Subcutaneous adipose tissue (tissue), 4 donors: ENCODE measurements around the gene C1orf232. TPM values are rescaled to one million over a fixed set of nuclear protein-coding genes. Genes with fewer than 3 reads are reported as not detected.

Experiments
- total RNA-seq, 4 donors: library from RNA; depleted of rRNA; stranded (reverse); fragments of >200 nt; gene quantifications; one replicate each; pipeline ENCODE4 v1.1.0, GENCODE V29; 2016
- TF ChIP-seq, protein P1 (sequence below): fragments of 450-650 bp; IDR thresholded peaks from one replicate; pipeline ENCODE4 v1.5.1; 2016; ENCODE audit warnings: low read depth, mild to moderate bottlenecking, control low read depth, antibody characterized with exemption, moderate library complexity

Gene C1orf232
- total RNA-seq, 4 donors from 2014 or later, result not detected

DNA sequence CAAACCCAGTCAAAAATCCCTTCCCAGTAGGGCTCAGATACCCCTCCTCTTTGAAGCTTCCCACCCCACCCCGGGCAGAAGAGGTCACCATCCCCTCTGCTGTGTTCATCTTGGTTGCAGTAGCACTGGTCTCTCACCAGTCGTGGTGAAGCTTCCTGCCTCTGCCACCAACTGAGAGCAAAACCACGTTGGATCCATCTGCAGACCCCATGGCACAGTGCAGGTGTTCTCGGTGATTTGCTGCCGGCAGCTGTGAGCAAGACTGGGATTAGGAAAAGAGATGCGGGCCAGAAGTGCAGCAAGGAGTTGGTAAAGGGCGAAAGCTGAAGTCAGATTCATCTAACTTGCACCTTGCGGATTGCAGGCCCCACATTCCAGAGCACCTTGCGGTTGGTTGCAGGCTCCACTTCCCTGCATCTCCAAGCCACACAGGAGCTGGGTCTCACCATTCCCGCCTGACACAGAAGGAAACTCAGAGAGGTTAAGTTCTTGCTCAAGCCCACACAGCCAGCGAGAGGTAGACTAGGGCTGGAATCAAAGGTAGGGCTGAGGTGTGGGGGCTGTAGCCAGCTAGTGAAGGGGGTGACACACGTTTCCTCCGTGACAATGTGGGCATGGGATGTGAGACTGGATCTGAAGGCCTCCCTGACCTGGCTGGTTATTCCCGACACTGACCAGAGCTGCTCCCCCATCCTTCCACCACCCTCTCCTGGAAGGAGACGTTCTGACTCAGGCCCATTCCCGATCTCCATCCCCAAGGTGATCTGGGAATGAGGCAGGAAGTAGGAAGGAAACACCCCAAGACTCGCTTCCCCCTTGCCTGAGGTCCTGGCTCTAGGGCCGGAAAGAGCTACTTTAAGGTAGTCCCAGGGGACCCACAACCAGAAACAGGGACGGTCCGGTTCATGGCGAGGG is 13.1 kb downstream of the C1orf232 start:
- TF ChIP-seq, protein P1, sequence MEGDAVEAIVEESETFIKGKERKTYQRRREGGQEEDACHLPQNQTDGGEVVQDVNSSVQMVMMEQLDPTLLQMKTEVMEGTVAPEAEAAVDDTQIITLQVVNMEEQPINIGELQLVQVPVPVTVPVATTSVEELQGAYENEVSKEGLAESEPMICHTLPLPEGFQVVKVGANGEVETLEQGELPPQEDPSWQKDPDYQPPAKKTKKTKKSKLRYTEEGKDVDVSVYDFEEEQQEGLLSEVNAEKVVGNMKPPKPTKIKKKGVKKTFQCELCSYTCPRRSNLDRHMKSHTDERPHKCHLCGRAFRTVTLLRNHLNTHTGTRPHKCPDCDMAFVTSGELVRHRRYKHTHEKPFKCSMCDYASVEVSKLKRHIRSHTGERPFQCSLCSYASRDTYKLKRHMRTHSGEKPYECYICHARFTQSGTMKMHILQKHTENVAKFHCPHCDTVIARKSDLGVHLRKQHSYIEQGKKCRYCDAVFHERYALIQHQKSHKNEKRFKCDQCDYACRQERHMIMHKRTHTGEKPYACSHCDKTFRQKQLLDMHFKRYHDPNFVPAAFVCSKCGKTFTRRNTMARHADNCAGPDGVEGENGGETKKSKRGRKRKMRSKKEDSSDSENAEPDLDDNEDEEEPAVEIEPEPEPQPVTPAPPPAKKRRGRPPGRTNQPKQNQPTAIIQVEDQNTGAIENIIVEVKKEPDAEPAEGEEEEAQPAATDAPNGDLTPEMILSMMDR, result no peak

GRCh38 chr1:26154750-26155149 is 14.0 kb downstream of the C1orf232 start:
- TF ChIP-seq, protein P1, result no peak

GRCh38 chr1:26153966-26154532 is 14.7 kb downstream of the C1orf232 start:
- TF ChIP-seq, protein P1, result no peak

- TF ChIP-seq, protein P1, result no peak
Measured at GRCh38 chr1:26148887-26149286, 19.9 kb downstream of the C1orf232 start.

GRCh38 chr1:26145960-26146294 is 22.8 kb downstream of the C1orf232 start:
- TF ChIP-seq, protein P1, result no peak

GRCh38 chr1:26145041-26145959 is 23.5 kb downstream of the C1orf232 start:
- TF ChIP-seq, protein P1, result no peak
